ENCODE data around the gene DPP4.

The DPP4 gene

DNA sequence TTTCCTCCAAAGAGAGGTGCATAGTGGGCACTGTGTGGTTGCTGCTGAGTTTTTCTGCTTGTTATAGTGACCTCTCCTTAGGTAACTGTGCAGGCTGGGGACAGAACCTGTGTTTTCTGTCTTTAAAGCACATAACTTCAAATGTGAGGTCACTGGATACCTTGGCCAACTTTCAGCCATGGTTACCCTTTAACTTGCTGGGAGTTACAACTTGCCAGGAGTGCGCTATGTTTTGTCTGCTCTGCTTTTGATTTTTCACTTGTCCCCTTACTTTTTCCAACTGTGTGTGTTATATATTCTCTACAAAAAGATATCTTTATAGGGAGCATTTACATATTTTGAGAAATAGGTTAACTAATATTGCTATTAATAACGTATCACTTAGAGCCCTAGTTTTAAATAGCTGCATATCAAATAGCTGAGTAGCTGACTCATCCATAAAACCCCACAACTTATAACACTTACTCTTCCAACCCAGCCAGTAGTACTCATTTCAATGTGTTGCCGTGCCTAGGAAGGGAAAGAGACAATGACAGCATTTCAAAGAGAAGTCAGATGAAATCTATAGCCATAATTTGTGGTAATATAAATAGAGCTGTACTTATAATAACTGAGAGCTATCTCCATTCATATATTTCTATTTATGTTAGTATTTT is 51.6 kb downstream of the DPP4 start:
- TF ChIP-seq, protein P1, sequence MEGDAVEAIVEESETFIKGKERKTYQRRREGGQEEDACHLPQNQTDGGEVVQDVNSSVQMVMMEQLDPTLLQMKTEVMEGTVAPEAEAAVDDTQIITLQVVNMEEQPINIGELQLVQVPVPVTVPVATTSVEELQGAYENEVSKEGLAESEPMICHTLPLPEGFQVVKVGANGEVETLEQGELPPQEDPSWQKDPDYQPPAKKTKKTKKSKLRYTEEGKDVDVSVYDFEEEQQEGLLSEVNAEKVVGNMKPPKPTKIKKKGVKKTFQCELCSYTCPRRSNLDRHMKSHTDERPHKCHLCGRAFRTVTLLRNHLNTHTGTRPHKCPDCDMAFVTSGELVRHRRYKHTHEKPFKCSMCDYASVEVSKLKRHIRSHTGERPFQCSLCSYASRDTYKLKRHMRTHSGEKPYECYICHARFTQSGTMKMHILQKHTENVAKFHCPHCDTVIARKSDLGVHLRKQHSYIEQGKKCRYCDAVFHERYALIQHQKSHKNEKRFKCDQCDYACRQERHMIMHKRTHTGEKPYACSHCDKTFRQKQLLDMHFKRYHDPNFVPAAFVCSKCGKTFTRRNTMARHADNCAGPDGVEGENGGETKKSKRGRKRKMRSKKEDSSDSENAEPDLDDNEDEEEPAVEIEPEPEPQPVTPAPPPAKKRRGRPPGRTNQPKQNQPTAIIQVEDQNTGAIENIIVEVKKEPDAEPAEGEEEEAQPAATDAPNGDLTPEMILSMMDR (conservative IDR thresholded peaks at IDR 0.05; ENCODE audit: low read depth, low read length), result no peak
- H3K4me3 ChIP-seq (ENCODE audit: low read length), result no peak overlapping the region
- no peak for DNase-seq (ENCODE audit: low read depth)

DNA sequence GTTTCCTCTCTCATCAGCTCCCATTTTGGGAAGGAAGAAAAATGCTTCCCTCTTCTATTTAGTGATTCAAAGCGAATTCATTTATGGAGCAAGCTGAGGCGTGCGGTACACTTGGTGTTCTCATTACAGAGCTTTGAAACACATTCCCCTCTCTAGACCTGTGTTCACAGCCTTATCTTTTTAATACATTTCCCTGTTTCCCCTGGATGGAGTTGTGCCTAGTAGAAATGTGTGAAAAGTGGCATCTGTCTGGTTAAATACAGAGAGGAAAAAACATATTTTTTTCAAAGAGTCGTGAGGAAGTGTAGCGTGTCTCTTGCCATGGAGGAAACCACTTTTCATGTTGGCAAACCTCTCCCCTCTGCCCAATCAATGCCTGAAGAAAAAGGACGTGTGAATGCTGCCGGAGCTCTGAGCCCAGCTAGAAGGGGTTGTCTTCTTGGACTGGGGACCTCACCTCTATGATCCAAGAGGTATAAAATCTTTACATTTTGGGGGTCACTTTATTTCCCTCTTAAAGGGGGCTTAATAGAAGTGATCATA is 52.4 kb downstream of the DPP4 start:
- H3K4me3 ChIP-seq (ENCODE audit: low read length), result no peak overlapping the region
- TF ChIP-seq, protein P1 (conservative IDR thresholded peaks at IDR 0.05; ENCODE audit: low read depth, low read length), result no peak
- DNase-seq (ENCODE audit: low read depth), result no peak

GRCh38 chr2:162018530-162018929 is 55.5 kb downstream of the DPP4 start:
- no peak for DNase-seq (ENCODE audit: low read depth)
- TF ChIP-seq, protein P1 (conservative IDR thresholded peaks at IDR 0.05; ENCODE audit: low read depth, low read length), result no peak
- H3K4me3 ChIP-seq (ENCODE audit: low read length), result no peak overlapping the region

- no peak overlapping the region for H3K4me3 ChIP-seq (ENCODE audit: low read length)
- TF ChIP-seq, protein P1 (conservative IDR thresholded peaks at IDR 0.05; ENCODE audit: low read depth, low read length), result no peak
- no peak for DNase-seq (ENCODE audit: low read depth)
Observed at GRCh38 chr2:162017233-162017632, 56.8 kb downstream of the DPP4 start.

- TF ChIP-seq, protein P1 (conservative IDR thresholded peaks at IDR 0.05; ENCODE audit: low read depth, low read length), result no peak
- H3K4me3 ChIP-seq (ENCODE audit: low read length), result no peak overlapping the region
Observed at GRCh38 chr2:162016080-162016479, 57.9 kb downstream of the DPP4 start.

DNA sequence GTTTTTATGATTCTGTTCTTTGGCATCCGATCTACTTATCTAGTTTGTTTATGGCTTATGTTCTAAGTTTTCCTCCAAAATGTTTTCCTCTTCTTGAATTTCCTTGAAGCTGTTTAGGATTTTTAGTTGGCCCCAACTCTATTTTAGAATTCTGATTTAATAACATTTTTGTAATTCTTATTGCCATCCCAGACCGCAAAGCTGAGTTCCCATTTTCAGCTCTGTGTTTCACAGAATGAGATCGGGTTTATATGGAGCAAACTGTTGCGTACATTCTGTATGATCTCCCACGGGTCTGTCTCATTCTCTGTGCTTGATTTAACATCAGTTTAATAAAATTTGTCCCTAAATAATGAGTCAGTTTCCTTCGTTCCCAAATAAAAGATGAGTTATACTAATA is 59.3 kb downstream of the DPP4 start:
- H3K4me3 ChIP-seq (ENCODE audit: low read length), result no peak overlapping the region
- DNase-seq (ENCODE audit: low read depth), result no peak
- TF ChIP-seq, protein P1 (conservative IDR thresholded peaks at IDR 0.05; ENCODE audit: low read depth, low read length), result no peak

More at GRCh38 chr2:162016080-162016479, 57.9 kb downstream of the DPP4 start:
- DNase-seq (ENCODE audit: low read depth), result no peak

All from retinal pigment epithelial cell (primary cell).